MM.1S (cell line): ENCODE results near the gene SRRD.

Source experiments
- DNase-seq: peaks from one replicate; pipeline ENCODE4 v3.0.0-alpha.2; 2015
- H2AFZ ChIP-seq: fragments of 300-600 bp; sonication (generic); 2 replicates; pipeline ENCODE4 v1.6.0; 2016; ENCODE audit warnings: antibody characterized with exemption, low read length
- H3F3A ChIP-seq: fragments of 300-600 bp; sonication (generic); 2 replicates; pipeline ENCODE4 v1.6.1; 2016; ENCODE audit warnings: mild to moderate bottlenecking, antibody characterized with exemption, low read length, moderate library complexity, mixed read lengths; ENCODE audit not compliant: insufficient read depth
- H3K27ac ChIP-seq: fragments of 300-600 bp; sonication (generic); 2 replicates; pipeline ENCODE4 v1.5.1; 2016; ENCODE audit warnings: mild to moderate bottlenecking, low read length
- H3K27me3 ChIP-seq: fragments of 300-600 bp; sonication (generic); replicated peaks from 2 replicates; pipeline ENCODE4 v1.6.0; 2016; ENCODE audit warnings: low read length; ENCODE audit not compliant: insufficient read depth
- H3K36me3 ChIP-seq: fragments of 300-600 bp; sonication (generic); replicated peaks from 2 replicates; pipeline ENCODE4 v1.6.1; 2016; ENCODE audit warnings: mild to moderate bottlenecking, low read length, mixed read lengths; ENCODE audit not compliant: insufficient read depth
- H3K4me1 ChIP-seq: fragments of 300-600 bp; sonication (generic); 2 replicates; pipeline ENCODE4 v1.6.1; 2016; ENCODE audit warnings: low read length, mixed read lengths
- H3K4me2 ChIP-seq: fragments of 300-600 bp; sonication (generic); 2 replicates; pipeline ENCODE4 v1.6.0; 2016; ENCODE audit warnings: low read depth, low read length
- H3K4me3 ChIP-seq: fragments of 300-600 bp; sonication (generic); 2 replicates; pipeline ENCODE4 v1.5.1; 2016; ENCODE audit warnings: low read length, mixed read lengths
- H3K79me2 ChIP-seq: fragments of 300-600 bp; sonication (generic); 2 replicates; pipeline ENCODE4 v1.6.1; 2016; ENCODE audit warnings: mixed run types, low read length, mixed read lengths
- H3K9ac ChIP-seq: fragments of 300-600 bp; sonication (generic); 2 replicates; pipeline ENCODE4 v1.6.1; 2016; ENCODE audit warnings: low read length, mixed read lengths
- H3K9me2 ChIP-seq: fragments of 300-600 bp; sonication (generic); replicated peaks from 2 replicates; pipeline ENCODE4 v1.6.1; 2016; ENCODE audit warnings: mild to moderate bottlenecking, low read length, mixed read lengths; ENCODE audit not compliant: insufficient read depth
- H3K9me3 ChIP-seq: fragments of 300-600 bp; sonication (generic); replicated peaks from 2 replicates; pipeline ENCODE4 v1.6.1; 2016; ENCODE audit warnings: mild to moderate bottlenecking, low read length, mixed read lengths; ENCODE audit not compliant: insufficient read depth
- H4K20me1 ChIP-seq: fragments of 300-600 bp; sonication (generic); 2 replicates; pipeline ENCODE4 v1.6.1; 2016; ENCODE audit warnings: mild to moderate bottlenecking, low read length, moderate library complexity, mixed read lengths; ENCODE audit not compliant: insufficient read depth
- CTCF ChIP-seq: fragments of 300-600 bp; sonication (generic); IDR thresholded peaks from 2 replicates; pipeline ENCODE4 v1.5.1; 2016; ENCODE audit warnings: antibody characterized with exemption, low read length, mixed read lengths
- EZH2 ChIP-seq: fragments of 300-600 bp; sonication (generic); optimal IDR thresholded peaks from 2 replicates; pipeline ENCODE3; 2017; ENCODE audit warnings: low read depth, mild to moderate bottlenecking, antibody characterized with exemption, low read length, mixed read lengths
- EZH2phosphoT487 ChIP-seq: fragments of 300-600 bp; sonication (generic); IDR thresholded peaks from 2 replicates; pipeline ENCODE4 v1.6.1; 2018; ENCODE audit warnings: antibody characterized with exemption, low read length

The SRRD gene

DNA sequence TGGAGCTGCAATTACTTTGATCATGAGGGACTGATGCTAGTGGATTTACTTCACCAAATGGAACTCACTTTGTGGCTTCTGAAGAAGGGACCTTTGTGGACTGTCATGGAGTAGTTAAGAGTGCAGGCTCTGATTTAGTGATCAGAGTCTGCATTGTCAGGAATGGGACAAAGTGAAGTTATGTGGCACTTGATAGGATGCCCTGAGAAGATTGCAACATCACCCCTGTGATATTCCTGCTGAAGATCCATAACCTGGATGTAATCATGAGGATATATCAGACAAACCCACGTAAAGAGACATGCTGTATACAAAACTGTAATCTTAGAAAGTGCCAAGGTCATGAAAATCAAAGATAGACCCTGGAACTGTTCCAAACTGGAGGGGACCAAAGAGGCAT lies 30.2 kb downstream of the SRRD start:
- Histone ChIP-seq H3K4me2 (no peak overlapping the region), H3K27me3 (no peaks in the 10 kb centered on the region), H3F3A (peaks cover 12% of the 10 kb centered on the region), H4K20me1 (no peaks in the 10 kb centered on the region), H3K4me1 (peaks cover 16% of the 10 kb centered on the region), H3K9me3 (no peaks in the 10 kb centered on the region), H3K4me3 (no peak overlapping the region), H3K36me3 (peaks cover 4% of the 10 kb centered on the region; the same call in 1 of the 2 replicates), H3K27ac (no peak overlapping the region), H2AFZ (no peak overlapping the region), H3K9me2 (no peaks in the 10 kb centered on the region), H3K9ac (no peak overlapping the region), H3K79me2 (peaks cover 45% of the 10 kb centered on the region)
- TF ChIP-seq EZH2: no peak
- no peak for TF ChIP-seq CTCF
- TF ChIP-seq EZH2phosphoT487: no peak
- no peak for DNase-seq

- Histone ChIP-seq H3K27me3 (no peaks in the 10 kb centered on the region), H3K9me2 (no peaks in the 10 kb centered on the region), H3K79me2 (peaks cover 39% of the 10 kb centered on the region), H4K20me1 (no peaks in the 10 kb centered on the region), H3K9ac (no peak overlapping the region), H3K4me3 (no peak overlapping the region), H3K9me3 (no peaks in the 10 kb centered on the region), H3K27ac (no peak overlapping the region), H3K4me1 (peaks cover 16% of the 10 kb centered on the region), H2AFZ (no peak overlapping the region), H3K36me3 (peaks cover 4% of the 10 kb centered on the region; the same call in 1 of the 2 replicates), H3F3A (peaks cover 15% of the 10 kb centered on the region), H3K4me2 (no peak overlapping the region)
- TF ChIP-seq CTCF: no peak
- no peak for TF ChIP-seq EZH2
- no peak for TF ChIP-seq EZH2phosphoT487
- no peak for DNase-seq
Observed at GRCh38 chr22:26514419-26515161, 30.9 kb downstream of the SRRD start.

GRCh38 chr22:26515931-26516330 lies 32.3 kb downstream of the SRRD start:
- Histone ChIP-seq H3K4me3 (no peak overlapping the region), H3K27ac (no peak overlapping the region), H4K20me1 (no peaks in the 10 kb centered on the region), H3K36me3 (no peaks in the 10 kb centered on the region), H2AFZ (no peak overlapping the region), H3F3A (peaks cover 15% of the 10 kb centered on the region), H3K4me1 (peaks cover 12% of the 10 kb centered on the region), H3K9me3 (no peaks in the 10 kb centered on the region), H3K9ac (no peak overlapping the region), H3K79me2 (peaks cover 26% of the 10 kb centered on the region), H3K9me2 (no peaks in the 10 kb centered on the region), H3K4me2 (no peak overlapping the region), H3K27me3 (no peaks in the 10 kb centered on the region)
- DNase-seq: no peak
- no peak for TF ChIP-seq EZH2phosphoT487
- no peak for TF ChIP-seq EZH2
- no peak for TF ChIP-seq CTCF
